H1 (cell line): Measurements from ENCODE around the gene PLCB3. TPM values are rescaled to one million over a fixed set of nuclear protein-coding genes. Genes with fewer than 3 reads are reported as not detected.

Experiments used
- EZH2 ChIP-seq: fragments of 200-600 bp; sonication (generic); IDR thresholded peaks from 2 replicates; pipeline ENCODE4 v1.7.1; 2012; ENCODE audit warnings: low read depth, mild to moderate bottlenecking, moderate library complexity, low read length, inconsistent platforms; ENCODE audit not compliant: severe bottlenecking
- HDAC2 ChIP-seq, 2 experiments: fragments of 300-600 bp in 1 of 2; sonication (generic) in 1 of 2; IDR thresholded peaks; 2 replicates each; pipeline ENCODE4 v1.6.1; 2011 to 2012; ENCODE audit warnings: low read depth in 2 of 2, low read length in 2 of 2, mild to moderate bottlenecking in 2 of 2, moderate library complexity in 2 of 2, borderline replicate concordance in 1 of 2, inconsistent platforms in 1 of 2
- KDM1A ChIP-seq: fragments of 200-600, 300-600 bp; sonication (generic); IDR thresholded peaks from 2 replicates; pipeline ENCODE4 v1.7.1; 2016; ENCODE audit warnings: mild to moderate bottlenecking, low read length, borderline replicate concordance
- POLR2AphosphoS5 ChIP-seq: IDR thresholded peaks from 2 replicates; pipeline ENCODE4 v1.6.1; 2011; ENCODE audit warnings: low read depth, low read length
- polyA plus RNA-seq, 7 experiments: library from polyadenylated mRNA; depleted of rRNA in 3 of 7; stranded (reverse) in 5 of 7; unstranded in 2 of 7; fragments of >200 nt in 5 of 7; fragments of 200-250 nt in 2 of 7; gene quantifications; 1 replicate in 5 of 7; 2 replicates in 1 of 7; 4 replicates in 1 of 7; pipeline versions ENCODE4 v1.2.1 to v1.2.3, GENCODE V29; 2011 to 2013; ENCODE audit warnings: missing spikeins in 2 of 7, mixed read lengths in 2 of 7
- total RNA-seq: library from RNA; stranded (reverse); fragmentation: NEBNext Ultra II Directional; extraction: Animal tissue kit (Norgen Biotek cat#: 25700); gene quantifications from 2 replicates; pipeline ENCODE4 v1.2.1, GENCODE V29; 2021
- TF ChIP-seq, protein P1 (sequence below), 3 experiments: IDR thresholded peaks; 1 replicate in 2 of 3; 2 replicates in 1 of 3; pipeline versions ENCODE4 v1.5.1 to v1.6.1; 2011; ENCODE audit warnings: low read length in 3 of 3, mild to moderate bottlenecking in 3 of 3, inconsistent platforms in 2 of 3, low read depth in 1 of 3, moderate library complexity in 1 of 3; ENCODE audit not compliant: insufficient read depth in 1 of 3; ENCODE audit errors: control extremely low read depth in 1 of 3
- TF ChIP-seq, protein P2 (sequence below): fragments of 300-600 bp; sonication (generic); IDR thresholded peaks from 2 replicates; pipeline ENCODE4 v1.7.1; 2012; ENCODE audit warnings: low read length, moderate library complexity, mild to moderate bottlenecking, inconsistent platforms; ENCODE audit not compliant: insufficient replicate concordance

PLCB3 gene
- total and polyA plus RNA-seq, 2 of the 8 experiments (the other 6 are each of a cell fraction or from before 2014, with no cell fraction given) = 47.2 to 104 TPM

DNA sequence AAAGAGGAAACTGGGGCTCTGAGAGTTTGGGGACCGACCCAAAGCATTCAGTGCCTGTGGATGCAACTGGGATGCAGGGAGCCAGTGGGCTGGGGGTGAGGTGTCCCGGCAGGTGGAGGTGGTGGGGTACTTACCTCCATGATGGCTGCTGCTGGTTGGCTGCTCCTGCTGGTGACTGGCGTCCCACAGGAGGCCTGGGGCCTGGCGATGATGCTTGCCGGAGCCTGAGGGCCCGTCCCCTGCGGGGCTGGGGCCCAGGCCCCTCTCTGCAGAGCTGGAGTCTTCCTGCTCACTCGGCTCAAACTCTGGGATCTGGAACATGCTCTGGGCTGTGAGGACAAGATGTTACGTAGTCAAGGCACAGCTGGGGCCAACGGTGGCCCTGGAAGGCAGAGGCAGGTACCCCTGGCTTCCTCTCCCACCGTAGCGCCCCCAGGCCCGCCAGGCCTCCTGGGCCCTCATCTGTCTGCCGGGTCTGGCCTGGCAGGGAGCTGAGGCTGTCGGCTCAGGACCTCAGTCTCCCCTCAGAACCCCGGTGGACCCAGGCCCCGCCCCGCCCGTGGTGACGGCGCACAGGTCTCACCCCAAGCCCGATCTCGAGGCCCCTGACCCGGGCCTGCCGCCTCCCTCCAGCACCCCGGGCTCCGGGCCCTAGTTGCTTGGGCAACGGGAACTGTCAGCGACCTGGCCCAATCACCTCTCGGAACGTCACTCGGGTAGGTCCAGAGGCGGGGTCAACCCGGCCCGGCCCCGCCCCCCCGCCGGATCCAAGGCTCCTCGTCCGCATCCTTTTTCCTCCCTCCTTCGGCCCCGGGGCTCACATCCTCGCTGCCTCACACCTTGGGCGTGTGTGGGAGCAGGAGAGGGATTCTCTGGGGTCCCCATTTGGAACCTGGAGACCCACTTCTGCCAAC, 33.0 kb downstream of the PLCB3 start, which contains the start of gene BAD (continued):
- TF ChIP-seq EZH2 (no peak), HDAC2 (IDR thresholded peaks at IDR 0.05; ENCODE audit: borderline replicate concordance in 1 of 2, low read depth in 2 of 2, low read length in 2 of 2) (no peak), KDM1A (no peak), POLR2AphosphoS5 (no peak)
- TF ChIP-seq, protein P1, sequence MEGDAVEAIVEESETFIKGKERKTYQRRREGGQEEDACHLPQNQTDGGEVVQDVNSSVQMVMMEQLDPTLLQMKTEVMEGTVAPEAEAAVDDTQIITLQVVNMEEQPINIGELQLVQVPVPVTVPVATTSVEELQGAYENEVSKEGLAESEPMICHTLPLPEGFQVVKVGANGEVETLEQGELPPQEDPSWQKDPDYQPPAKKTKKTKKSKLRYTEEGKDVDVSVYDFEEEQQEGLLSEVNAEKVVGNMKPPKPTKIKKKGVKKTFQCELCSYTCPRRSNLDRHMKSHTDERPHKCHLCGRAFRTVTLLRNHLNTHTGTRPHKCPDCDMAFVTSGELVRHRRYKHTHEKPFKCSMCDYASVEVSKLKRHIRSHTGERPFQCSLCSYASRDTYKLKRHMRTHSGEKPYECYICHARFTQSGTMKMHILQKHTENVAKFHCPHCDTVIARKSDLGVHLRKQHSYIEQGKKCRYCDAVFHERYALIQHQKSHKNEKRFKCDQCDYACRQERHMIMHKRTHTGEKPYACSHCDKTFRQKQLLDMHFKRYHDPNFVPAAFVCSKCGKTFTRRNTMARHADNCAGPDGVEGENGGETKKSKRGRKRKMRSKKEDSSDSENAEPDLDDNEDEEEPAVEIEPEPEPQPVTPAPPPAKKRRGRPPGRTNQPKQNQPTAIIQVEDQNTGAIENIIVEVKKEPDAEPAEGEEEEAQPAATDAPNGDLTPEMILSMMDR (IDR thresholded peaks at IDR 0.05; ENCODE audit: control extremely low read depth in 1 of 3, insufficient read depth in 1 of 3, low read depth in 1 of 3, low read length in 3 of 3) = no peak
- TF ChIP-seq, protein P2, sequence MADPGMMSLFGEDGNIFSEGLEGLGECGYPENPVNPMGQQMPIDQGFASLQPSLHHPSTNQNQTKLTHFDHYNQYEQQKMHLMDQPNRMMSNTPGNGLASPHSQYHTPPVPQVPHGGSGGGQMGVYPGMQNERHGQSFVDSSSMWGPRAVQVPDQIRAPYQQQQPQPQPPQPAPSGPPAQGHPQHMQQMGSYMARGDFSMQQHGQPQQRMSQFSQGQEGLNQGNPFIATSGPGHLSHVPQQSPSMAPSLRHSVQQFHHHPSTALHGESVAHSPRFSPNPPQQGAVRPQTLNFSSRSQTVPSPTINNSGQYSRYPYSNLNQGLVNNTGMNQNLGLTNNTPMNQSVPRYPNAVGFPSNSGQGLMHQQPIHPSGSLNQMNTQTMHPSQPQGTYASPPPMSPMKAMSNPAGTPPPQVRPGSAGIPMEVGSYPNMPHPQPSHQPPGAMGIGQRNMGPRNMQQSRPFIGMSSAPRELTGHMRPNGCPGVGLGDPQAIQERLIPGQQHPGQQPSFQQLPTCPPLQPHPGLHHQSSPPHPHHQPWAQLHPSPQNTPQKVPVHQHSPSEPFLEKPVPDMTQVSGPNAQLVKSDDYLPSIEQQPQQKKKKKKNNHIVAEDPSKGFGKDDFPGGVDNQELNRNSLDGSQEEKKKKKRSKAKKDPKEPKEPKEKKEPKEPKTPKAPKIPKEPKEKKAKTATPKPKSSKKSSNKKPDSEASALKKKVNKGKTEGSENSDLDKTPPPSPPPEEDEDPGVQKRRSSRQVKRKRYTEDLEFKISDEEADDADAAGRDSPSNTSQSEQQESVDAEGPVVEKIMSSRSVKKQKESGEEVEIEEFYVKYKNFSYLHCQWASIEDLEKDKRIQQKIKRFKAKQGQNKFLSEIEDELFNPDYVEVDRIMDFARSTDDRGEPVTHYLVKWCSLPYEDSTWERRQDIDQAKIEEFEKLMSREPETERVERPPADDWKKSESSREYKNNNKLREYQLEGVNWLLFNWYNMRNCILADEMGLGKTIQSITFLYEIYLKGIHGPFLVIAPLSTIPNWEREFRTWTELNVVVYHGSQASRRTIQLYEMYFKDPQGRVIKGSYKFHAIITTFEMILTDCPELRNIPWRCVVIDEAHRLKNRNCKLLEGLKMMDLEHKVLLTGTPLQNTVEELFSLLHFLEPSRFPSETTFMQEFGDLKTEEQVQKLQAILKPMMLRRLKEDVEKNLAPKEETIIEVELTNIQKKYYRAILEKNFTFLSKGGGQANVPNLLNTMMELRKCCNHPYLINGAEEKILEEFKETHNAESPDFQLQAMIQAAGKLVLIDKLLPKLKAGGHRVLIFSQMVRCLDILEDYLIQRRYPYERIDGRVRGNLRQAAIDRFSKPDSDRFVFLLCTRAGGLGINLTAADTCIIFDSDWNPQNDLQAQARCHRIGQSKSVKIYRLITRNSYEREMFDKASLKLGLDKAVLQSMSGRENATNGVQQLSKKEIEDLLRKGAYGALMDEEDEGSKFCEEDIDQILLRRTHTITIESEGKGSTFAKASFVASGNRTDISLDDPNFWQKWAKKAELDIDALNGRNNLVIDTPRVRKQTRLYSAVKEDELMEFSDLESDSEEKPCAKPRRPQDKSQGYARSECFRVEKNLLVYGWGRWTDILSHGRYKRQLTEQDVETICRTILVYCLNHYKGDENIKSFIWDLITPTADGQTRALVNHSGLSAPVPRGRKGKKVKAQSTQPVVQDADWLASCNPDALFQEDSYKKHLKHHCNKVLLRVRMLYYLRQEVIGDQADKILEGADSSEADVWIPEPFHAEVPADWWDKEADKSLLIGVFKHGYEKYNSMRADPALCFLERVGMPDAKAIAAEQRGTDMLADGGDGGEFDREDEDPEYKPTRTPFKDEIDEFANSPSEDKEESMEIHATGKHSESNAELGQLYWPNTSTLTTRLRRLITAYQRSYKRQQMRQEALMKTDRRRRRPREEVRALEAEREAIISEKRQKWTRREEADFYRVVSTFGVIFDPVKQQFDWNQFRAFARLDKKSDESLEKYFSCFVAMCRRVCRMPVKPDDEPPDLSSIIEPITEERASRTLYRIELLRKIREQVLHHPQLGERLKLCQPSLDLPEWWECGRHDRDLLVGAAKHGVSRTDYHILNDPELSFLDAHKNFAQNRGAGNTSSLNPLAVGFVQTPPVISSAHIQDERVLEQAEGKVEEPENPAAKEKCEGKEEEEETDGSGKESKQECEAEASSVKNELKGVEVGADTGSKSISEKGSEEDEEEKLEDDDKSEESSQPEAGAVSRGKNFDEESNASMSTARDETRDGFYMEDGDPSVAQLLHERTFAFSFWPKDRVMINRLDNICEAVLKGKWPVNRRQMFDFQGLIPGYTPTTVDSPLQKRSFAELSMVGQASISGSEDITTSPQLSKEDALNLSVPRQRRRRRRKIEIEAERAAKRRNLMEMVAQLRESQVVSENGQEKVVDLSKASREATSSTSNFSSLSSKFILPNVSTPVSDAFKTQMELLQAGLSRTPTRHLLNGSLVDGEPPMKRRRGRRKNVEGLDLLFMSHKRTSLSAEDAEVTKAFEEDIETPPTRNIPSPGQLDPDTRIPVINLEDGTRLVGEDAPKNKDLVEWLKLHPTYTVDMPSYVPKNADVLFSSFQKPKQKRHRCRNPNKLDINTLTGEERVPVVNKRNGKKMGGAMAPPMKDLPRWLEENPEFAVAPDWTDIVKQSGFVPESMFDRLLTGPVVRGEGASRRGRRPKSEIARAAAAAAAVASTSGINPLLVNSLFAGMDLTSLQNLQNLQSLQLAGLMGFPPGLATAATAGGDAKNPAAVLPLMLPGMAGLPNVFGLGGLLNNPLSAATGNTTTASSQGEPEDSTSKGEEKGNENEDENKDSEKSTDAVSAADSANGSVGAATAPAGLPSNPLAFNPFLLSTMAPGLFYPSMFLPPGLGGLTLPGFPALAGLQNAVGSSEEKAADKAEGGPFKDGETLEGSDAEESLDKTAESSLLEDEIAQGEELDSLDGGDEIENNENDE = no peak
